Rectal smooth muscle tissue (tissue), 1 donor: Measurements from ENCODE around the gene USPL1.
A peak's percentile ranks its signal among the peaks of the same experiment; 100 is the strongest.
"Not testable (repeated sequence)": the region's sequence is repeated elsewhere in the genome, so short reads cannot be mapped to it uniquely, and the experiment has no call there.

Experiments
- H3K27ac ChIP-seq: one replicate; pipeline ENCODE4 v1.7.0; 2013; ENCODE audit warnings: low read depth, low read length, inconsistent platforms
- H3K27me3 ChIP-seq: one replicate; pipeline ENCODE4 v1.7.0; 2013; ENCODE audit warnings: low read length; ENCODE audit not compliant: control insufficient read depth, insufficient read depth
- H3K36me3 ChIP-seq: one replicate; pipeline ENCODE4 v1.7.0; 2013; ENCODE audit warnings: low read length; ENCODE audit not compliant: control insufficient read depth, insufficient read depth
- H3K4me1 ChIP-seq: one replicate; pipeline ENCODE4 v1.7.0; 2013; ENCODE audit warnings: low read length; ENCODE audit not compliant: control insufficient read depth, insufficient read depth
- H3K4me3 ChIP-seq: one replicate; pipeline ENCODE4 v1.7.0; 2013; ENCODE audit warnings: low read length
- H3K9ac ChIP-seq: one replicate; pipeline ENCODE4 v1.7.0; 2013; ENCODE audit warnings: low read length

USPL1 gene

DNA sequence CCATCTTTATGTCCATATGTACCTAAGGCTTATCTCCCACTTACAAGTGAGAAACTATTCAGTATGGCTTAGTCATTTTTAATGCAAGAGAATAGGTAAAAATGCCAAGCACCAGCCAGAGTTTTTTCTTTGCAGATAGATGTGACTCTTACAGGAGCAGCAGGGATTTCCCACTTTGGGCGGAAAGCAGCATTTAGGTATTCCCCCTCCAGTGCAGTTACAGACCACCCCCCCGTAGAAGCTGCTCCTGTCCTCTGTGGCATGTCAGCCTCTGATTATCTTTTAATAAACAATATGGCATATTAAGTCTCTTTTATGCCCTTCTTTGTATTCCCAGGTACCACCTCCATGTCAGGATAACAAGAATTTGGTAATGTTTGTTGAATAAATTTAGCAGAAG, 24.7 kb upstream of the USPL1 start:
- Histone ChIP-seq H3K36me3 (no peaks in the 10 kb centered on the region), H3K27me3 (no peaks in the 10 kb centered on the region), H3K4me1 (no peaks in the 10 kb centered on the region), H3K27ac (no peak overlapping the region), H3K9ac (no peak overlapping the region), H3K4me3 (no peak overlapping the region)

DNA sequence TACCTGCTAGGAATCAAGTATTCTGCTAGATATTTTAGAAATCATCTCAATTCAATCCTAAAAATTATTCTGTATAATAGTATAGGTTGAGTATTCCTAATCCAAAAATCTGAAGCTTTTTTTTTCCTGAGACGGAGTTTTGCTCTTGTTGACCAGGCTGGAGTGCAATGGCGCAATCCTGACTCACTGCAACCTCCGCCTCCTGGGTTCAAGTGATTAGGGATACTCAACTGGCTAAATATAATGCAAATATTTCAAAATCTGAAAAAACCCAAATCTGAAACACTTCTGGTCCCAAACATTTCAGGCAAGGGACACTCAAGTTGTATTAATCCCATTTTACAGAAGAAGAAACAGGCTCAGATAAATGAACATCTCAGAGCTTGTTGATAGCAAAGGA, 17.2 kb upstream of the USPL1 start:
- no peaks in the 10 kb centered on the region for H3K36me3 ChIP-seq
- H3K4me1 ChIP-seq, result no peaks in the 10 kb centered on the region
- no peak overlapping the region for H3K4me3 ChIP-seq
- H3K27ac ChIP-seq, result no peak overlapping the region
- H3K9ac ChIP-seq, result no peak overlapping the region
- no peaks in the 10 kb centered on the region for H3K27me3 ChIP-seq

DNA sequence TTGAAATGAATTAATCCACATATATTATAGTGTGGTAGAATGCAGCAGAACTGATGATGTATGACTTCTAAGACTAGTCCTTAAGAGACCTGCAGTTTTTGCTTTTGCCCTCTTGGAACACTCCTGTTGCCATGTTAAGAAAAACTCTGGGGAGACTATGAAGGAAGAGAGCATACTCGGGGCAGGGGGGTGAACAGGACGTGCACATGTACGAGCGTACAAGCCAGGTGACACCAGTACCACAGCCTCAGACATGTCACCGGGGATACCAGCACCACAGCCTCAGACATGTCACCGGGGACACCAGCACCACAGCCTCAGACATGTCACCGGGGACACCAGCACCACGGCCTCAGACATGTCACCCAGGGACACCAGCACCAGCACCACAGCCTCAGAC, 15.9 kb upstream of the USPL1 start:
- H3K36me3 ChIP-seq, result no peaks in the 10 kb centered on the region
- H3K9ac ChIP-seq, result no peak overlapping the region
- no peak overlapping the region for H3K27ac ChIP-seq
- no peak overlapping the region for H3K4me3 ChIP-seq
- H3K4me1 ChIP-seq, result no peaks in the 10 kb centered on the region
- no peaks in the 10 kb centered on the region for H3K27me3 ChIP-seq

DNA sequence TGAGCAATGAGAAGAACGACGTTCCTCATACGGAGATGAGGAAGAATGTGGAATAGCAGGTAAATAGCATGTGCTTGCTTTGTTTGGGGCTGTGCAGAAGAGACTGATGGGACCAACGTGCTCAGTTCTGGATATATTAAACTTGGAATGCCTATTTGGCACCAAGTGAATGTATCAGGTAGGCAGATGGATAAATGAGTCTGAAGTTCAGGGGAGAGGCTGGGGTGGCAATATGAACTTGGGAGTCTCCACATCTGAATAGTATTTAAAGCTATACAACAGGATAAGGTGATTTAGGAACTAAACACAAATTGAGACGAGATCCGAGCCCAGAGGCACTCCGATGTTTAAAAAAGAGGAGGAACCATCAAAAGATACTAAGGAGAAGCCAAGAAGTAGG, 12.7 kb upstream of the USPL1 start:
- Histone ChIP-seq H3K27ac (no peak overlapping the region), H3K27me3 (no peaks in the 10 kb centered on the region), H3K9ac (no peak overlapping the region), H3K36me3 (no peaks in the 10 kb centered on the region), H3K4me1 (no peaks in the 10 kb centered on the region), H3K4me3 (no peak overlapping the region)

DNA sequence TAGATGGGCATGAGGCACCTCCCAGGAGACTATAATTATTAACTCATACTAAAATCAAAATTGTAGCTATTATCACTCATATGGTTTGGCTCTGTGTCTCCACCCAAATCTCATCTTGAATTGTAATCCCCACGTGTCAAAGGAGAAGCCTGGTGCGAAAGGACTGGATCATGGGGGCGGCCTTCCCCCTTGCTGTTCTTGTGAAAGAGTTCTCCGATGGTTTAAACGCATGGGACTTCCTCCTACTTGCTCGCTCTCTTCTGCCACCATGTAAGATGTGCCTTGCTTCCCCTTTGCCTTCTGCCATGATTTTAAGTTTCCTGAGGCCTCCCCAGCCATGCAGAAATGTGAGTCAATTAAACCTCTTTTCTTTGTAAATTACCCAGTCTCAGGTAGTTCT, 10.5 kb upstream of the USPL1 start:
- H3K27me3 ChIP-seq, H3K4me1 ChIP-seq, H3K36me3 ChIP-seq, H3K4me3 ChIP-seq, H3K27ac ChIP-seq, H3K9ac ChIP-seq: not testable (repeated sequence)

DNA sequence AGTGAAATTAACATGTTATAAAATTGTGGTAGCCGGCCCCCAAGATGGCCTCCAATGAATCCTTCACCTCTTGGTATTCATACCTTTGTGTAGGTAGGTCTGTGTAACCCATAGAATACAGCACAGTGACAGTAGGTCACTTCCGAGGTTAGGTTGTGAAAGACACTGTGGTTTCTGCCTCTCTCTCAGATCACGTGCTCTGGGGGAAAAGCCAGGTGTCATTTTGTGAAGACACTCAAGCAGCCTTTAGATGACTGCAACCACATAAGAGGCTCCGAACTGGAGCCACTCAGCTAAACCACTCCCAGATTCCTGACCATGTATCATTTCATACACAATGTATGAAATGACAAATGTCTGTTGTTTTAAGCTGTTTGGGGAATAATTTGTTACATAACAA, 9.8 kb upstream of the USPL1 start:
- Histone ChIP-seq H3K9ac (no peak overlapping the region), H3K4me3 (no peak overlapping the region), H3K36me3 (no peaks in the 10 kb centered on the region), H3K27ac (no peak overlapping the region), H3K27me3 (no peaks in the 10 kb centered on the region), H3K4me1 (no peaks in the 10 kb centered on the region)

DNA sequence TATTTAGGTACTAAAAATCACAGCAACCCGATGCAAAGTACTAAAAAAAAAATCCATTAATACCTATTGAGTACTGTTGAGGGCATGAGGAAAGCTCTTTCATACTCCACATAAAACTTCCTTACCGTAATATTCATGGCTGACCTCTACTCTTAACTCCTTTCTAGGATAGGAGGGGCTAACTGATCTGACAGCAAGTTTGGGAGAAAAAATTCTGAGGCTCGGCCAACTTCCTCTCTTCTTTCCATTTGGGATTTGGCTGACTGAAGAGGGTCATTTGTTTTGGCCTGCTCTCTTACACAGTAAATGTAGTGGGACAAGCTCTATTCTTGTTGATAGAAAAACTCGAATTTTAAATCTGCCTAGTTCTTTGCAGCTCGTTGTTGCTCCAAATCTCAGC, 9.4 kb upstream of the USPL1 start:
- H3K27me3 ChIP-seq, result no peaks in the 10 kb centered on the region
- no peak overlapping the region for H3K4me3 ChIP-seq
- no peak overlapping the region for H3K27ac ChIP-seq
- H3K9ac ChIP-seq, result no peak overlapping the region
- H3K4me1 ChIP-seq, result no peaks in the 10 kb centered on the region
- H3K36me3 ChIP-seq, result no peaks in the 10 kb centered on the region

DNA sequence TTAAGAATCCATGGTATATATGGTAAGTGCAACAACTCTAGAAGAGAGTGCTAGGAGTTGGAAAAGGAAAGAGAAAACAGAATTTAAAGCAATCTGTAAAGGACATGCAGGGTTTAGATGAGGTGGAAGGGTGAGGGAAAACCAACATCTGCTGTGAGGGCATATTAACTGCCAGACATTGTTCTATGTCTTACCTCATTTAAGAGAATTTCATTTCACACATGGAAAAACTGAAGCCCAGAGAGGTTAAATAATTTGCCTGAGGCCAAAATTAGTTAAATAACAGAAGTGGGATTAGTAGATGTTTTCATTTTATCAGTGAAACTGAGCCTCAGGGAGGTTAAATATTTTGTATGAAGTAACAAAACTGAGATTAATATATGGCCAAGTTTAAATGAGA, 7.4 kb upstream of the USPL1 start:
- Histone ChIP-seq H3K9ac (no peak overlapping the region), H3K27me3 (no peaks in the 10 kb centered on the region)

DNA sequence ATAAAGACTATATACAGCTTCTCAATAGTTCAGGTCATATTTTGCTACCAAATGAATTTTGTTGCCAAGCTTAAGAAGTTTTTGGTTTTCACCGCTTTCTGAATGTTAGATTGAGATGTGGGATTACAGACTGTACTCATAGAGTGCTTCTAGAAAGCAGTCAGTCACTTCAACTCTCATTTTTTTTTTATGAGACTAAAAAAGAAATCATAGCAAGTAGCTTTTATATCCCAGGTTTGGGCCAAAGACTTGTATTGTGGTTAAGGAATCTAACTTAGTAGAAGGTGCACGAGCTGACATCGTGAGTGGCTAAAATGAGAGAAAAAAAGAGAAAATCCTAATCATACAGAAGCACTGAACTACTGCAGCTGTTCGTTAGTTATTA, 2.2 kb upstream of the USPL1 start:
- peaks cover 11% of the 10 kb centered on the region for H3K4me1 ChIP-seq
- H3K27me3 ChIP-seq, result no peaks in the 10 kb centered on the region
- peak overlapping the region; percentile 100 for H3K27ac ChIP-seq
- H3K4me3 ChIP-seq, result peak overlapping the region; percentile 99
- no peaks in the 10 kb centered on the region for H3K36me3 ChIP-seq
- peak overlapping the region; percentile 29 for H3K9ac ChIP-seq

More for the DNA sequence above, 7.4 kb upstream of the USPL1 start:
- Histone ChIP-seq H3K4me3 (no peak overlapping the region), H3K27ac (no peak overlapping the region), H3K4me1 (no peaks in the 10 kb centered on the region), H3K36me3 (no peaks in the 10 kb centered on the region)

DNA sequence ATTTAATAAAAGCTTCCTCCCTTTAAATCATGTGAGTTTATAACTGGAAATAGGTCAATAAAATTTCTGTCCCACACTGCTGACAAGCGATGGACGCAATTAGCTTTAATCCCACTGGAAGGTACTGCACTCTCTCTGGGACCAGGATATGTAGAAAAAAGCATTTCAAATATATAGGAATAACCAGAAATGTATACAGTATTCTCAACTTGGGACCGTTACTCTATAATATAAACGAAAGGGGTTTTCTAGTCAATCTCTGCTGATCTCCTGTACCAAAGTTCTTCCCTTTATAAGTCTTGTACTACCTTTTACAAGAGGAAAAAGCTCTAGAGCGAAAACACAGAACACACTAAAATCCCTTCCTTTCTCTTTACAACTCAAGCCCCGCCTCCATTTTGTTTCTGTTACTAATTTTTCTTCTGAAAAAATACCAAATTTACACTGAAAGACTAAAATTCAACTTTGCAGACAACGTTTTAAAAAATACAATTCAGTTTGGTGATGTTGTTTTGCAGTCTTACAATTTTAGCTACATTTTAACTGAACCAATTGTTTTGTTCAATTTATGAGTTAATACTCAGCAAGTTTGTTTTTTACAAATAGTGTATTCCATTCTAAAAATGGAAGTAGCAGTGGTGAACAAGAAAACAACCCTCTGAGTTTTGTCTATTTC, 1.7 kb upstream of the USPL1 start:
- H3K27ac ChIP-seq, result peak overlapping the region; percentile 100
- H3K9ac ChIP-seq, result peak overlapping the region; percentile 29
- peaks cover 11% of the 10 kb centered on the region for H3K4me1 ChIP-seq
- peak overlapping the region; percentile 99 for H3K4me3 ChIP-seq
- H3K36me3 ChIP-seq, result no peaks in the 10 kb centered on the region
- H3K27me3 ChIP-seq, result no peaks in the 10 kb centered on the region

DNA sequence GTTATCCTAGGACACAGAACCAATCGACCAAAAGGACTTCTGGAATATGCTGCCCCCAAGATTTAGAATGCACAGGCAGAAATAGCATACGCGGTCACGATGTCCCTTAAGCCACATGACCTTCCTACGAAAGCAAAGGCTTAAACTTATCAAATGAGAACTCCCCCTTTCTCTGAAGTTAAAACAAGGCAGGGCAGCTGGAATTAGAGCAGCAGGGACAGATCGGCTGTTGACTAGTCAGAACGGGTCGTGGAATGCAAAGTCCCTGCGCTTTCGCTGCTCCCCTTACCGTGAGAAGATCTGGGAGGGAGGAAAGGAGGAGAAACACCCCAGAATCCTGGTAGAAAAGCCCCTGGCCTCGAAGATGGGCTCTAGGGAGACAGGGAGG, 799 bp upstream of the USPL1 start:
- peak overlapping the region; percentile 99 for H3K9ac ChIP-seq
- peaks cover 11% of the 10 kb centered on the region for H3K4me1 ChIP-seq
- H3K27me3 ChIP-seq, result no peaks in the 10 kb centered on the region
- no peaks in the 10 kb centered on the region for H3K36me3 ChIP-seq
- H3K4me3 ChIP-seq, result peak overlapping the region; percentile 99
- H3K27ac ChIP-seq, result peak overlapping the region; percentile 100

DNA sequence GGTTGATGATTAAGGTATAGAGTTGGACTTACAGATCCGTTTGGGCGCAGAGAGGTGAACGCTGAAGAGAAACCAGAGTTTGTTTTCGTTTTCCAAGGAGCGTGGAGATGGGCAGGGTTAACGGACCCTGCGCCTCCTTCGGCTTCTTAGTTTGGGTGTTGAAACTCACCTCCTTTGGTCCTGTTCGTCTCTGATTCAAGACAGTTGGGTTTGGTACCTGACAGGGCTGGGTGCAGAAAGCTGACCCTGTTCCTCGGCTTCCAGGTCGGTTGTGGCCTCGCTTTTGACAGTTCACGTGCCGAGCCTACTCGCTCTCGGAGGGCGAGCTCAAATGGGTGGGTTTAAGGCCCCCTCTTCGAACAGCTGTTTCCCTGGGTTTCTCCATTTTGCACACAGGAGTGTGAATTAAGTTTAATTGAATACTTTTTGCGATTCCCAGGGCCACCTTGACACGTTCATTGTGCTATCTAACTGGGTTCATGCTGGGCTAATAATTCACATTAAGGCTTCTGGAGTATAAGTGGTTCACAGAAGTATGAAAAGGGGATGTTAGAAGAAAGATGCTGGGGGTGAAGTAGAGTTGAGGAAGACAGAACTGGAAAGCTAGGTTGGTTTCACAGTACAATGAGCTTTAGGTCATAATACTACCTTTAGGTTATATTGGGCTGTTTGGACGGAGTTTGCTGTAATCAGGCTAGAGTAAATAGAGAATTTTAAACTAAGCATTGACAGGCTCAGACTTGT, 638 bp downstream of the USPL1 start:
- no peaks in the 10 kb centered on the region for H3K36me3 ChIP-seq
- peak overlapping the region; percentile 86 for H3K4me3 ChIP-seq
- H3K27me3 ChIP-seq, result no peaks in the 10 kb centered on the region
- peak overlapping the region; percentile 83 for H3K9ac ChIP-seq
- H3K4me1 ChIP-seq, result peaks cover 11% of the 10 kb centered on the region
- H3K27ac ChIP-seq, result peak overlapping the region; percentile 83

DNA sequence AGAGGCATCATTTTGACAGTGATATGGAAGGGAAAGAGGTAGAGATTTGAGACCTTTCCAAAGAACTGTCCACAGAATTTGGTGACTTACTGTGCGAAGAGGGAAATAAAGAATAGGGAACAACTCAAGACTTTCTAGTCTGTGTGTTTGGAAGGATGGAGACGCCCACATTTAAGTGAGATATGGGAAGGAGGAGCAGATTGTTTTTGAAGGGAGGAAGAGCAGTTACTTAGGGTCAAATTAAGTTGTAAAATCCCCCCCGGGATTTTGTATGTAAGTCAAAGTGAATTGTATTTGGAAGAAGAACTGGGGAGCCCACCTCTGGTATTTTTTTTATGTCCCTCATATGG, 1.2 kb downstream of the USPL1 start:
- Histone ChIP-seq H3K27me3 (no peaks in the 10 kb centered on the region), H3K4me3 (peak overlapping the region; percentile 86), H3K27ac (no peak overlapping the region), H3K4me1 (peaks cover 11% of the 10 kb centered on the region), H3K36me3 (no peaks in the 10 kb centered on the region), H3K9ac (no peak overlapping the region)
